Smooth muscle cell (in vitro differentiated cells): Measurements from ENCODE around the gene KITLG. TPM values are rescaled to one million over a fixed set of nuclear protein-coding genes. Genes with fewer than 3 reads are reported as not detected.
"Not testable (repeated sequence)": the region's sequence is repeated elsewhere in the genome, so short reads cannot be mapped to it uniquely, and the experiment has no call there.

Source experiments
- DNase-seq: peaks from one replicate; lab custom pipeline; 2025; ENCODE audit not compliant: unreplicated experiment; lab: John Stamatoyannopoulos, UW
- H2AFZ ChIP-seq: fragments of 200-600 bp; sonication (generic); 2 replicates; pipeline ENCODE4 v1.6.0; 2016; ENCODE audit warnings: antibody characterized with exemption, low read depth, mild to moderate bottlenecking
- H3F3A ChIP-seq: fragments of 200-600 bp; sonication (generic); 2 replicates; pipeline ENCODE4 v1.6.0; 2017; ENCODE audit warnings: antibody characterized with exemption, low read depth
- H3K27ac ChIP-seq: fragments of 200-600 bp; sonication (generic); 2 replicates; pipeline ENCODE4 v1.5.1; 2016; ENCODE audit warnings: low read depth, mild to moderate bottlenecking
- H3K27me3 ChIP-seq: fragments of 200-600 bp; sonication (generic); 2 replicates; pipeline ENCODE4 v1.6.1; 2016; ENCODE audit warnings: low read depth, mild to moderate bottlenecking
- H3K36me3 ChIP-seq: fragments of 200-600 bp; sonication (generic); 2 replicates; pipeline ENCODE4 v1.5.1; 2016; ENCODE audit warnings: low read depth
- H3K4me1 ChIP-seq: fragments of 200-600 bp; sonication (generic); 2 replicates; pipeline ENCODE4 v1.5.1; 2016; ENCODE audit warnings: low read depth
- H3K4me2 ChIP-seq: fragments of 200-600 bp; sonication (generic); 2 replicates; pipeline ENCODE4 v1.6.0; 2016; ENCODE audit warnings: mild to moderate bottlenecking
- H3K4me3 ChIP-seq: fragments of 200-600 bp; sonication (generic); 2 replicates; pipeline ENCODE4 v1.5.1; 2016; ENCODE audit warnings: mild to moderate bottlenecking
- H3K79me2 ChIP-seq: fragments of 200-600 bp; sonication (generic); 2 replicates; pipeline ENCODE4 v1.6.0; 2016; ENCODE audit warnings: low read depth, mild to moderate bottlenecking
- H3K9ac ChIP-seq: fragments of 200-600 bp; sonication (generic); 2 replicates; pipeline ENCODE4 v1.6.0; 2016; ENCODE audit warnings: low read depth
- H3K9me3 ChIP-seq: fragments of 200-600 bp; sonication (generic); replicated peaks from 2 replicates; pipeline ENCODE4 v1.5.1; 2016; ENCODE audit warnings: low read depth
- H4K20me1 ChIP-seq: fragments of 200-600 bp; sonication (generic); 2 replicates; pipeline ENCODE4 v1.6.0; 2016; ENCODE audit warnings: low read depth
- WGBS: methylation state at CpG from one replicate; pipeline ENCODE4 v1.1.7; 2016; ENCODE audit warnings: low lambda C conversion rate; 5-methylcytosine and 5-hydroxymethylcytosine counted together
- polyA plus RNA-seq: library from polyadenylated mRNA; unstranded; fragments of >200 nt; fragmentation: Nextera tagmentation; extraction: Ambion mirVana; gene quantifications from 2 replicates; pipeline ENCODE4 v1.2.1, GENCODE V29; 2016
- total RNA-seq: library from RNA; depleted of rRNA; stranded (reverse); fragments of >200 nt; gene quantifications from 2 replicates; pipeline ENCODE4 v1.2.3, GENCODE V29; 2014
- TF ChIP-seq, protein P1 (sequence below): fragments of 200-600 bp; sonication (generic); IDR thresholded peaks from 2 replicates; pipeline ENCODE4 v1.5.1; 2017; ENCODE audit warnings: borderline replicate concordance, mild to moderate bottlenecking, antibody characterized with exemption; ENCODE audit not compliant: insufficient read depth, poor library complexity, severe bottlenecking

Gene KITLG
- total and polyA plus RNA-seq, 2 experiments from 2014 or later: 2.1 to 8.0 TPM

DNA sequence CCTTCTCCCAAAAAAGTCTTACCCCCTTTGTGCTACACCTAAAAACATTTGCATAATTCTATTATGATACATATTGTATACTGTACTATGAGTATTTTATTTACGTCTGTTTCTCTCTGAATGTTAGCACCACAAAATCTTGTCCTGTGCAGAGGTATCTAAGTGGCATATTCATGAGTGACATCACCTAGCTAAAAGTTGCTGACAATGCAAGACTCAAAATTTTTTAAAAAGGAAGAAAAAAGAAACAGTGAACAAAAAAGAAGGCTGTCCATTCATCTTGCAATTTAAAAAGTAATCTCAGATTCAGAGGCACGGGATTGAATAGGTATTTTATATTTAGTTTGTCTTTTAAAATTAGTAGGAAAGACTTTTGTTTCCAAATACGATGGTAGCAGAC lies 69.4 kb downstream of the KITLG start:
- H4K20me1 ChIP-seq: no peaks in the 10 kb centered on the region
- no peaks in the 10 kb centered on the region for H3K9me3 ChIP-seq
- H3K27ac ChIP-seq: no peak overlapping the region
- no peak overlapping the region for H3K9ac ChIP-seq
- DNase-seq: no peak
- H3K4me3 ChIP-seq: no peak overlapping the region
- H3K4me1 ChIP-seq: no peaks in the 10 kb centered on the region
- WGBS: 98% methylated on average over 3 of the region's 3 CpGs
- no peaks in the 10 kb centered on the region for H3K36me3 ChIP-seq
- TF ChIP-seq, protein P1, sequence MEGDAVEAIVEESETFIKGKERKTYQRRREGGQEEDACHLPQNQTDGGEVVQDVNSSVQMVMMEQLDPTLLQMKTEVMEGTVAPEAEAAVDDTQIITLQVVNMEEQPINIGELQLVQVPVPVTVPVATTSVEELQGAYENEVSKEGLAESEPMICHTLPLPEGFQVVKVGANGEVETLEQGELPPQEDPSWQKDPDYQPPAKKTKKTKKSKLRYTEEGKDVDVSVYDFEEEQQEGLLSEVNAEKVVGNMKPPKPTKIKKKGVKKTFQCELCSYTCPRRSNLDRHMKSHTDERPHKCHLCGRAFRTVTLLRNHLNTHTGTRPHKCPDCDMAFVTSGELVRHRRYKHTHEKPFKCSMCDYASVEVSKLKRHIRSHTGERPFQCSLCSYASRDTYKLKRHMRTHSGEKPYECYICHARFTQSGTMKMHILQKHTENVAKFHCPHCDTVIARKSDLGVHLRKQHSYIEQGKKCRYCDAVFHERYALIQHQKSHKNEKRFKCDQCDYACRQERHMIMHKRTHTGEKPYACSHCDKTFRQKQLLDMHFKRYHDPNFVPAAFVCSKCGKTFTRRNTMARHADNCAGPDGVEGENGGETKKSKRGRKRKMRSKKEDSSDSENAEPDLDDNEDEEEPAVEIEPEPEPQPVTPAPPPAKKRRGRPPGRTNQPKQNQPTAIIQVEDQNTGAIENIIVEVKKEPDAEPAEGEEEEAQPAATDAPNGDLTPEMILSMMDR: no peak
- H2AFZ ChIP-seq: no peak overlapping the region
- H3F3A ChIP-seq: no peaks in the 10 kb centered on the region
- H3K4me2 ChIP-seq: no peak overlapping the region
- H3K27me3 ChIP-seq: no peaks in the 10 kb centered on the region
- no peaks in the 10 kb centered on the region for H3K79me2 ChIP-seq

DNA sequence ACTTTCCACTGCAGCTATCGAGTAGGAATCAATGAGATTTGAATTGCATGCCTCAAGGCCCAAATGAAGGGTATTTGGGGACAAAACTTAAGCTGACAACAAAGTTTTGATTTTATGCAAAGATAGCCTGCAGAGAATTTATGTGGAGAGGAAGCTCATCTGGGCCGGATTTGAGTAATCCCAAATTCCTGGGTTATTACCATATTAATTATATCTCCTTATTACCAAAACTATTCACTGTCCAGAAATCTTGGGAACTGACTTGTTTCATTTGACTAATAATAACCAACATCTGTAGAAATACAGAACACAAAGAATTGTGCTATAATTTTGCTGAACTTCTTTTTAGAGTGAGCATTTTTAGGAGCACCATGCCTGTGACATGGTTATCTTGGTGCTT lies 70.4 kb downstream of the KITLG start:
- Histone ChIP-seq H3K9ac (no peak overlapping the region), H3K4me2 (no peak overlapping the region), H3F3A (no peaks in the 10 kb centered on the region), H3K9me3 (no peaks in the 10 kb centered on the region), H3K36me3 (no peaks in the 10 kb centered on the region), H3K27me3 (no peaks in the 10 kb centered on the region), H3K4me3 (no peak overlapping the region), H3K79me2 (no peaks in the 10 kb centered on the region), H4K20me1 (no peaks in the 10 kb centered on the region), H2AFZ (no peak overlapping the region), H3K4me1 (no peaks in the 10 kb centered on the region), H3K27ac (no peak overlapping the region)
- DNase-seq: no peak
- WGBS: 90% methylated on average over 2 of the region's 2 CpGs
- TF ChIP-seq, protein P1: no peak

DNA sequence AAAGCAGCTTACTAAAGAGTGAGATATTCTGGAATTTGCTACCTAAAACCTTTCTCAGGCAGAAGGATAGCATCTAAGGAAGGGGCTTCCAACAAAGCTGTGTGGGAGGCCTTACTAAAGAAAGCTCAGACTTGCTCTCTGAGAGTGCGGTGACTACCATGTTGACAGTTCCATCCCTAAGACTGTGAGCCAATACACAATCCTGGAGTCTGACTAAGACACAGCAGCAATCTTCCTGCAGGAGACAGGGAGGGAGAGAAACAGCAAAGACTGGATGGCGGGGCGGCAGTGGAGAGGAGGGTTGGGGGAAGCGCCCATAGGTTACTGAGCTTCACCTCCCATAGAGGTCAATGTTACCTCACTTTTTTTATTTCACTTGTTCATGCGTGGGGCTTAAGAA lies 70.9 kb downstream of the KITLG start:
- Histone ChIP-seq H3K27ac (no peak overlapping the region), H3K27me3 (no peaks in the 10 kb centered on the region), H3K9ac (no peak overlapping the region), H3K4me1 (no peaks in the 10 kb centered on the region), H3K4me3 (no peak overlapping the region), H2AFZ (no peak overlapping the region), H3K9me3 (no peaks in the 10 kb centered on the region), H3F3A (no peaks in the 10 kb centered on the region), H3K79me2 (no peaks in the 10 kb centered on the region), H3K36me3 (no peaks in the 10 kb centered on the region), H4K20me1 (no peaks in the 10 kb centered on the region), H3K4me2 (no peak overlapping the region)
- TF ChIP-seq, protein P1: no peak
- WGBS: 97% methylated on average over 5 of the region's 5 CpGs
- DNase-seq: no peak

DNA sequence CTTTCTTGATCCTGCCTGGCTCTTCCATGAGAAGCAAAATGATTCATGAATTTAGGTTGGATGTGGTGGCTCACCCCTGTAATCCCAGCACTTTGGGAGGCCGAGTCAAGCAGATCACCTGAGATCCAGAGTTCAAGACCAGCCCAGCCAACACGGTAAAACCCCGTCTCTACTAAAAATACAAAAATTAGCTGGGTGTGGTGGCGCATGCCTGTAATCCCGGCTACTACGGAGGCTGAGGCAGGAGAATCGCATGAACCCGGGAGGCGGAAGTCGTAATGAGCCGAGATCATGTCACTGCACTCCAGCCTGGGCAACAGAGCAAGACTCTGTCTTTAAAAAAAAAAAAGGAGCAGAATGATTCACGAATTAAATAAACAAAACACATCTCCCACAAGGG lies 72.4 kb downstream of the KITLG start:
- H3K27me3 ChIP-seq, H3F3A ChIP-seq, H3K36me3 ChIP-seq, H3K9ac ChIP-seq, H4K20me1 ChIP-seq, H3K4me2 ChIP-seq, DNase-seq, H3K27ac ChIP-seq, H3K9me3 ChIP-seq, H3K4me1 ChIP-seq, H3K79me2 ChIP-seq, H2AFZ ChIP-seq, H3K4me3 ChIP-seq: not testable (repeated sequence)
- 96% methylated on average over 12 of the region's 12 CpGs for WGBS
